HepG2 (cell line): ENCODE measurements around the gene MSI2. TPM values are rescaled to one million over a fixed set of nuclear protein-coding genes. Genes with fewer than 3 reads are reported as not detected.

Experiments
- ATAC-seq: fragments of 200-7000 bp; cut with Tn5 transposase; 3 replicates; pipeline ENCODE4 v1.9.1; 2020; ENCODE audit warnings: mild to moderate bottlenecking, moderate library complexity
- BruUV-seq: library from RNA; stranded (reverse); fragments of 400-500 nt; replicated peaks from 2 replicates; lab custom pipeline; 2021; lab: Mats Ljungman, UMichigan
- CTCF ChIA-PET: fragments of 300-600 bp; formaldehyde crosslinking; extraction: SDS; loops from one replicate; lab custom pipeline; 2021; ENCODE audit warnings: low total read pairs, inconsistent platforms, low intra/inter-chr PET ratio; lab: Yijun Ruan, JAX
- POLR2A ChIA-PET: fragments of 350-600 bp; sonication (Branson Sonifier 250); formaldehyde crosslinking; loops from one replicate; lab custom pipeline; 2020; ENCODE audit warnings: antibody characterized with exemption, inconsistent platforms; lab: Yijun Ruan, JAX
- DNase-seq: peaks from one replicate; pipeline ENCODE4 v3.0.0-alpha.2; 2015; ENCODE audit warnings: low spot score
- FAIRE-seq: peaks from 3 replicates; lab custom pipeline; 2011; peaks lifted over from hg19 to GRCh38; lab: Jason Lieb, UNC
- H2AFZ ChIP-seq: one replicate; pipeline ENCODE4 v1.6.1; 2011; ENCODE audit warnings: low read length, inconsistent platforms
- H3K27ac ChIP-seq: fragments of 300-600 bp; 3 replicates; pipeline ENCODE4 v1.8.0; 2011; ENCODE audit warnings: mixed run types, mild to moderate bottlenecking, mixed read lengths, low read length, inconsistent platforms; ENCODE audit not compliant: insufficient read depth; ENCODE audit errors: extremely low read length
- H3K27me3 ChIP-seq, 2 experiments: fragments of 200-600 bp in 1 of 2; 2 replicates in 1 of 2; 3 replicates in 1 of 2; pipeline versions ENCODE4 v1.6.0 to v1.8.0; 2011; ENCODE audit warnings: low read length in 2 of 2, mild to moderate bottlenecking in 2 of 2, moderate library complexity in 2 of 2, inconsistent platforms in 1 of 2; ENCODE audit not compliant: insufficient read depth in 2 of 2, control insufficient read depth in 1 of 2
- H3K36me3 ChIP-seq, 2 experiments: fragments of 200-600 bp in 1 of 2; replicated peaks in 1 of 2; 2 replicates in 1 of 2; 3 replicates in 1 of 2; pipeline versions ENCODE4 v1.5.1 to v1.8.0; 2011; ENCODE audit warnings: low read length in 2 of 2, inconsistent platforms in 1 of 2; ENCODE audit not compliant: insufficient read depth in 2 of 2, control insufficient read depth in 1 of 2
- H3K4me1 ChIP-seq: 2 replicates; pipeline ENCODE4 v1.5.1; 2012; ENCODE audit warnings: low read length, inconsistent platforms; ENCODE audit not compliant: insufficient read depth
- H3K4me2 ChIP-seq: 2 replicates; pipeline ENCODE4 v1.6.0; 2011; ENCODE audit warnings: low read depth, low read length, inconsistent platforms
- H3K4me3 ChIP-seq, 3 experiments: fragments of 200-600 bp in 1 of 3; sonication (generic), shearing (Covaris generic) in 1 of 3; replicated peaks in 1 of 3; 2 replicates each; pipeline ENCODE4 v1.5.1; 2011 to 2016; ENCODE audit warnings: low read length in 3 of 3, inconsistent platforms in 2 of 3, low read depth in 2 of 3, mild to moderate bottlenecking in 2 of 3, control low read depth in 1 of 3, mixed read lengths in 1 of 3; ENCODE audit not compliant: insufficient read depth in 1 of 3
- H3K79me2 ChIP-seq: one replicate; pipeline ENCODE4 v1.6.1; 2011; ENCODE audit warnings: low read length, inconsistent platforms; ENCODE audit not compliant: insufficient read depth
- H3K9ac ChIP-seq: 2 replicates; pipeline ENCODE4 v1.6.0; 2011; ENCODE audit warnings: mild to moderate bottlenecking, low read depth, low read length, inconsistent platforms; ENCODE audit not compliant: insufficient read depth
- H3K9me3 ChIP-seq: 2 replicates; pipeline ENCODE4 v1.5.1; 2012; ENCODE audit warnings: mild to moderate bottlenecking, low read length
- H4K20me1 ChIP-seq: 2 replicates; pipeline ENCODE4 v1.6.0; 2011; ENCODE audit warnings: inconsistent platforms, mild to moderate bottlenecking, low read length, moderate library complexity; ENCODE audit not compliant: insufficient read depth
- ARHGAP35 ChIP-seq: sonication (generic); formaldehyde crosslinking; IDR thresholded peaks from 2 replicates; pipeline ENCODE4 v1.9.0; 2022; ENCODE audit warnings: mild to moderate bottlenecking, inconsistent platforms, moderate library complexity, missing genetic modification reagents, borderline replicate concordance
- ARNT ChIP-seq: fragments of 450-650 bp; IDR thresholded peaks from 2 replicates; pipeline ENCODE4 v1.6.1; 2017
- CEBPB ChIP-seq: IDR thresholded peaks from 2 replicates; pipeline ENCODE4 v1.6.1; 2011; ENCODE audit warnings: low read depth, low read length, improper control_type of control experiment, borderline replicate concordance
- HHEX ChIP-seq: IDR thresholded peaks from 2 replicates; pipeline ENCODE4 v1.6.1; 2016; ENCODE audit warnings: control low read depth
- HNRNPUL1 ChIP-seq: fragments of 200-400 bp; formaldehyde crosslinking; IDR thresholded peaks from 2 replicates; pipeline ENCODE4 v1.6.1; 2017; ENCODE audit warnings: low read depth, mild to moderate bottlenecking, low read length, moderate library complexity
- MAX ChIP-seq: IDR thresholded peaks from 2 replicates; pipeline ENCODE4 v1.6.1; 2012; ENCODE audit warnings: inconsistent platforms
- SALL2 ChIP-seq: sonication (generic); formaldehyde crosslinking; IDR thresholded peaks from 2 replicates; pipeline ENCODE4 v1.8.1; 2023; ENCODE audit warnings: mild to moderate bottlenecking, missing genetic modification reagents, inconsistent platforms
- TMF1 ChIP-seq: sonication (generic); formaldehyde crosslinking; IDR thresholded peaks from 2 replicates; pipeline ENCODE4 v1.8.1; 2022; ENCODE audit warnings: low read depth, missing genetic modification reagents
- ZNF3 ChIP-seq: IDR thresholded peaks from 2 replicates; pipeline ENCODE4 v1.7.0; 2017; ENCODE audit warnings: inconsistent platforms
- ZNF484 ChIP-seq: sonication (generic); formaldehyde crosslinking; IDR thresholded peaks from 2 replicates; pipeline ENCODE4 v1.5.1; 2020; ENCODE audit warnings: mild to moderate bottlenecking, low read depth, missing genetic modification reagents, borderline replicate concordance
- WGBS: methylation state at CpG from one replicate; pipeline ENCODE4 v1.1.6; 2017; ENCODE audit warnings: low lambda C conversion rate; 5-methylcytosine and 5-hydroxymethylcytosine counted together
- in situ Hi-C: cut with HindIII; loops from 2 replicates; pipeline ENCODE4 v1.10.0; 2017; ENCODE audit warnings: low pct_unique_long_range_greater_than_20kb; ENCODE audit not compliant: extremely low pct_ligation_motif_present
- intact Hi-C: fragments of 100-400 bp; cut with micrococcal nuclease; formaldehyde crosslinking; loops from one replicate; pipeline ENCODE4 v1.10.0; 2022; ENCODE audit not compliant: unreplicated experiment
- polyA plus RNA-seq, 8 experiments: library from polyadenylated mRNA; depleted of rRNA in 3 of 8; stranded (reverse) in 7 of 8; unstranded in 1 of 8; fragments of >200 nt; fragmentation: Illumina TruSeq in 4 of 8; extraction: Trizol in 4 of 8; gene quantifications; 2 replicates each; pipeline versions ENCODE4 v1.2.1 to v1.2.3, GENCODE V29; 2011 to 2016; ENCODE audit warnings: low read depth in 4 of 8, missing spikeins in 1 of 8, mixed read lengths in 1 of 8; ENCODE audit not compliant: insufficient read depth in 1 of 8
- total RNA-seq, 5 experiments: library from RNA; depleted of rRNA; stranded (reverse); fragments of >200 nt; fragmentation: Illumina TruSeq; extraction: Trizol; gene quantifications; 2 replicates each; pipeline ENCODE4 v1.2.3, GENCODE V29; 2016; ENCODE audit warnings: low read depth in 1 of 5
- TF ChIP-seq, protein P1 (sequence below): sonication (generic); formaldehyde crosslinking; IDR thresholded peaks from 2 replicates; pipeline ENCODE4 v1.5.1; 2020; ENCODE audit warnings: missing genetic modification reagents, mild to moderate bottlenecking, borderline replicate concordance
- TF ChIP-seq, protein P2 (sequence below): sonication (generic); formaldehyde crosslinking; conservative IDR thresholded peaks from 2 replicates; pipeline ENCODE4 v1.5.0; 2020; ENCODE audit warnings: missing genetic modification reagents
- TF ChIP-seq, protein P3 (sequence below): sonication (generic); formaldehyde crosslinking; IDR thresholded peaks from 2 replicates; pipeline ENCODE4 v1.4.0; 2020; ENCODE audit warnings: mild to moderate bottlenecking, missing genetic modification reagents
- TF ChIP-seq, protein P4 (sequence below): sonication (generic); formaldehyde crosslinking; IDR thresholded peaks from 2 replicates; pipeline ENCODE4 v1.4.0; 2020; ENCODE audit warnings: missing genetic modification reagents
- TF ChIP-seq, protein P5 (sequence below): sonication (generic); formaldehyde crosslinking; IDR thresholded peaks from 2 replicates; pipeline ENCODE4 v1.5.0; 2020; ENCODE audit warnings: mild to moderate bottlenecking, missing genetic modification reagents

Gene MSI2
- total and polyA plus RNA-seq, 2 of the 13 experiments (the other 11 are each of a cell fraction or from before 2014, with no cell fraction given): 77.5 to 78.4 TPM

GRCh38 chr17:57423541-57423940 is 167.2 kb downstream of the MSI2 start:
- Histone ChIP-seq H3K36me3 (peaks cover 7 to 15% of the 10 kb centered on the region in 2 experiments; a peak in 3 of 5 replicates), H4K20me1 (no peaks in the 10 kb centered on the region), H3K4me2 (no peak overlapping the region), H3K79me2 (peaks cover 23% of the 10 kb centered on the region), H3K9ac (no peak overlapping the region), H2AFZ (no peak overlapping the region), H3K27ac (no peak overlapping the region), H3K4me3 (no peak overlapping the region), H3K27me3 (no peaks in the 10 kb centered on the region), H3K4me1 (peaks cover 41% of the 10 kb centered on the region), H3K9me3 (no peaks in the 10 kb centered on the region)
- no peak for ATAC-seq
- CTCF ChIA-PET: no interaction called here
- DNase-seq: no peak
- WGBS: 79% methylated on average over 6 of the region's 6 CpGs
- BruUV-seq: no TSS peak
- intact Hi-C loops: no loop called here
- POLR2A ChIA-PET: no interaction called here
- no peak for FAIRE-seq
- in situ Hi-C loops: no loop called here
- TF ChIP-seq ARNT: no peak
- no peak for TF ChIP-seq HHEX
- TF ChIP-seq ZNF3 (CRISPR knock-in tag): no peak
- no peak for TF ChIP-seq HNRNPUL1
- TF ChIP-seq MAX: no peak
- TF ChIP-seq, protein P1, sequence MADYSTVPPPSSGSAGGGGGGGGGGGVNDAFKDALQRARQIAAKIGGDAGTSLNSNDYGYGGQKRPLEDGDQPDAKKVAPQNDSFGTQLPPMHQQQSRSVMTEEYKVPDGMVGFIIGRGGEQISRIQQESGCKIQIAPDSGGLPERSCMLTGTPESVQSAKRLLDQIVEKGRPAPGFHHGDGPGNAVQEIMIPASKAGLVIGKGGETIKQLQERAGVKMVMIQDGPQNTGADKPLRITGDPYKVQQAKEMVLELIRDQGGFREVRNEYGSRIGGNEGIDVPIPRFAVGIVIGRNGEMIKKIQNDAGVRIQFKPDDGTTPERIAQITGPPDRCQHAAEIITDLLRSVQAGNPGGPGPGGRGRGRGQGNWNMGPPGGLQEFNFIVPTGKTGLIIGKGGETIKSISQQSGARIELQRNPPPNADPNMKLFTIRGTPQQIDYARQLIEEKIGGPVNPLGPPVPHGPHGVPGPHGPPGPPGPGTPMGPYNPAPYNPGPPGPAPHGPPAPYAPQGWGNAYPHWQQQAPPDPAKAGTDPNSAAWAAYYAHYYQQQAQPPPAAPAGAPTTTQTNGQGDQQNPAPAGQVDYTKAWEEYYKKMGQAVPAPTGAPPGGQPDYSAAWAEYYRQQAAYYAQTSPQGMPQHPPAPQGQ (CRISPR knock-in tag): no peak
- TF ChIP-seq, protein P2, sequence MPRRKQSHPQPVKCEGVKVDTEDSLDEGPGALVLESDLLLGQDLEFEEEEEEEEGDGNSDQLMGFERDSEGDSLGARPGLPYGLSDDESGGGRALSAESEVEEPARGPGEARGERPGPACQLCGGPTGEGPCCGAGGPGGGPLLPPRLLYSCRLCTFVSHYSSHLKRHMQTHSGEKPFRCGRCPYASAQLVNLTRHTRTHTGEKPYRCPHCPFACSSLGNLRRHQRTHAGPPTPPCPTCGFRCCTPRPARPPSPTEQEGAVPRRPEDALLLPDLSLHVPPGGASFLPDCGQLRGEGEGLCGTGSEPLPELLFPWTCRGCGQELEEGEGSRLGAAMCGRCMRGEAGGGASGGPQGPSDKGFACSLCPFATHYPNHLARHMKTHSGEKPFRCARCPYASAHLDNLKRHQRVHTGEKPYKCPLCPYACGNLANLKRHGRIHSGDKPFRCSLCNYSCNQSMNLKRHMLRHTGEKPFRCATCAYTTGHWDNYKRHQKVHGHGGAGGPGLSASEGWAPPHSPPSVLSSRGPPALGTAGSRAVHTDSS: no peak
- no peak for TF ChIP-seq SALL2 (CRISPR knock-in tag)
- no peak for TF ChIP-seq TMF1 (CRISPR knock-in tag)
- no peak for TF ChIP-seq ZNF484 (CRISPR knock-in tag)
- no peak for TF ChIP-seq ARHGAP35 (CRISPR knock-in tag)
- TF ChIP-seq, protein P3, sequence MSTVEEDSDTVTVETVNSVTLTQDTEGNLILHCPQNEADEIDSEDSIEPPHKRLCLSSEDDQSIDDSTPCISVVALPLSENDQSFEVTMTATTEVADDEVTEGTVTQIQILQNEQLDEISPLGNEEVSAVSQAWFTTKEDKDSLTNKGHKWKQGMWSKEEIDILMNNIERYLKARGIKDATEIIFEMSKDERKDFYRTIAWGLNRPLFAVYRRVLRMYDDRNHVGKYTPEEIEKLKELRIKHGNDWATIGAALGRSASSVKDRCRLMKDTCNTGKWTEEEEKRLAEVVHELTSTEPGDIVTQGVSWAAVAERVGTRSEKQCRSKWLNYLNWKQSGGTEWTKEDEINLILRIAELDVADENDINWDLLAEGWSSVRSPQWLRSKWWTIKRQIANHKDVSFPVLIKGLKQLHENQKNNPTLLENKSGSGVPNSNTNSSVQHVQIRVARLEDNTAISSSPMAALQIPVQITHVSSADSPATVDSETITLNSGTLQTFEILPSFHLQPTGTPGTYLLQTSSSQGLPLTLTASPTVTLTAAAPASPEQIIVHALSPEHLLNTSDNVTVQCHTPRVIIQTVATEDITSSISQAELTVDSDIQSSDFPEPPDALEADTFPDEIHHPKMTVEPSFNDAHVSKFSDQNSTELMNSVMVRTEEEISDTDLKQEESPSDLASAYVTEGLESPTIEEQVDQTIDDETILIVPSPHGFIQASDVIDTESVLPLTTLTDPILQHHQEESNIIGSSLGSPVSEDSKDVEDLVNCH (CRISPR knock-in tag): no peak
- TF ChIP-seq, protein P4, sequence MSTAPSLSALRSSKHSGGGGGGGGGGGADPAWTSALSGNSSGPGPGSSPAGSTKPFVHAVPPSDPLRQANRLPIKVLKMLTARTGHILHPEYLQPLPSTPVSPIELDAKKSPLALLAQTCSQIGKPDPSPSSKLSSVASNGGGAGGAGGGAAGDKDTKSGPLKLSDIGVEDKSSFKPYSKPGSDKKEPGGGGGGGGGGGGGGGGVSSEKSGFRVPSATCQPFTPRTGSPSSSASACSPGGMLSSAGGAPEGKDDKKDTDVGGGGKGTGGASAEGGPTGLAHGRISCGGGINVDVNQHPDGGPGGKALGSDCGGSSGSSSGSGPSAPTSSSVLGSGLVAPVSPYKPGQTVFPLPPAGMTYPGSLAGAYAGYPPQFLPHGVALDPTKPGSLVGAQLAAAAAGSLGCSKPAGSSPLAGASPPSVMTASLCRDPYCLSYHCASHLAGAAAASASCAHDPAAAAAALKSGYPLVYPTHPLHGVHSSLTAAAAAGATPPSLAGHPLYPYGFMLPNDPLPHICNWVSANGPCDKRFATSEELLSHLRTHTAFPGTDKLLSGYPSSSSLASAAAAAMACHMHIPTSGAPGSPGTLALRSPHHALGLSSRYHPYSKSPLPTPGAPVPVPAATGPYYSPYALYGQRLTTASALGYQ (CRISPR knock-in tag): no peak
- no peak for TF ChIP-seq CEBPB
- TF ChIP-seq, protein P5, sequence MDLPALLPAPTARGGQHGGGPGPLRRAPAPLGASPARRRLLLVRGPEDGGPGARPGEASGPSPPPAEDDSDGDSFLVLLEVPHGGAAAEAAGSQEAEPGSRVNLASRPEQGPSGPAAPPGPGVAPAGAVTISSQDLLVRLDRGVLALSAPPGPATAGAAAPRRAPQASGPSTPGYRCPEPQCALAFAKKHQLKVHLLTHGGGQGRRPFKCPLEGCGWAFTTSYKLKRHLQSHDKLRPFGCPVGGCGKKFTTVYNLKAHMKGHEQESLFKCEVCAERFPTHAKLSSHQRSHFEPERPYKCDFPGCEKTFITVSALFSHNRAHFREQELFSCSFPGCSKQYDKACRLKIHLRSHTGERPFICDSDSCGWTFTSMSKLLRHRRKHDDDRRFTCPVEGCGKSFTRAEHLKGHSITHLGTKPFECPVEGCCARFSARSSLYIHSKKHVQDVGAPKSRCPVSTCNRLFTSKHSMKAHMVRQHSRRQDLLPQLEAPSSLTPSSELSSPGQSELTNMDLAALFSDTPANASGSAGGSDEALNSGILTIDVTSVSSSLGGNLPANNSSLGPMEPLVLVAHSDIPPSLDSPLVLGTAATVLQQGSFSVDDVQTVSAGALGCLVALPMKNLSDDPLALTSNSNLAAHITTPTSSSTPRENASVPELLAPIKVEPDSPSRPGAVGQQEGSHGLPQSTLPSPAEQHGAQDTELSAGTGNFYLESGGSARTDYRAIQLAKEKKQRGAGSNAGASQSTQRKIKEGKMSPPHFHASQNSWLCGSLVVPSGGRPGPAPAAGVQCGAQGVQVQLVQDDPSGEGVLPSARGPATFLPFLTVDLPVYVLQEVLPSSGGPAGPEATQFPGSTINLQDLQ (CRISPR knock-in tag): no peak
